ENCODE results near the gene SH3BGRL.

SH3BGRL gene

GRCh38 chrX:81259020-81259713 is 57.3 kb downstream of the SH3BGRL start:
- TF ChIP-seq MAX (IDR thresholded peaks at IDR 0.05; ENCODE audit: low read depth, low read length) = no peak
- no peak for TF ChIP-seq POLR2A (IDR thresholded peaks at IDR 0.05; ENCODE audit: extremely low read depth, insufficient read length)
- TF ChIP-seq MYC (IDR thresholded peaks at IDR 0.05; ENCODE audit: low read depth, low read length) = no peak
- TF ChIP-seq CTCF (IDR thresholded peaks at IDR 0.05; ENCODE audit: low read depth, low read length) = no peak
- H3K4me3 ChIP-seq (ENCODE audit: low read depth, low read length) = no peak overlapping the region
- DNase-seq (ENCODE audit: low read depth) = no peak

GRCh38 chrX:81259714-81260395 is 58.0 kb downstream of the SH3BGRL start:
- TF ChIP-seq POLR2A (IDR thresholded peaks at IDR 0.05; ENCODE audit: extremely low read depth, insufficient read length) (no peak), MAX (IDR thresholded peaks at IDR 0.05; ENCODE audit: low read depth, low read length) (no peak)
- H3K4me3 ChIP-seq (ENCODE audit: low read depth, low read length) = no peak overlapping the region
- DNase-seq (ENCODE audit: low read depth) = no peak

GRCh38 chrX:81261576-81261975 is 59.7 kb downstream of the SH3BGRL start:
- TF ChIP-seq CTCF (IDR thresholded peaks at IDR 0.05; ENCODE audit: low read depth, low read length) (no peak), MYC (IDR thresholded peaks at IDR 0.05; ENCODE audit: low read depth, low read length) (no peak), POLR2A (IDR thresholded peaks at IDR 0.05; ENCODE audit: extremely low read depth, insufficient read length) (no peak), MAX (IDR thresholded peaks at IDR 0.05; ENCODE audit: low read depth, low read length) (no peak)
- no peak for DNase-seq (ENCODE audit: low read depth)
- no peak overlapping the region for H3K4me3 ChIP-seq (ENCODE audit: low read depth, low read length)

GRCh38 chrX:81263059-81263458 is 61.2 kb downstream of the SH3BGRL start:
- H3K4me3 ChIP-seq (ENCODE audit: low read depth, low read length) = no peak overlapping the region
- no peak for DNase-seq (ENCODE audit: low read depth)
- TF ChIP-seq POLR2A (IDR thresholded peaks at IDR 0.05; ENCODE audit: extremely low read depth, insufficient read length) (no peak), CTCF (IDR thresholded peaks at IDR 0.05; ENCODE audit: low read depth, low read length) (no peak), MYC (IDR thresholded peaks at IDR 0.05; ENCODE audit: low read depth, low read length) (no peak), MAX (IDR thresholded peaks at IDR 0.05; ENCODE audit: low read depth, low read length) (no peak)

- no peak for DNase-seq (ENCODE audit: low read depth)
- TF ChIP-seq CTCF (IDR thresholded peaks at IDR 0.05; ENCODE audit: low read depth, low read length) (no peak), POLR2A (IDR thresholded peaks at IDR 0.05; ENCODE audit: extremely low read depth, insufficient read length) (no peak), MAX (IDR thresholded peaks at IDR 0.05; ENCODE audit: low read depth, low read length) (no peak), MYC (IDR thresholded peaks at IDR 0.05; ENCODE audit: low read depth, low read length) (no peak)
- H3K4me3 ChIP-seq (ENCODE audit: low read depth, low read length) = no peak overlapping the region
These were observed 76.7 kb downstream of the SH3BGRL start for GRCh38 chrX:81278616-81279015.

- H3K4me3 ChIP-seq (ENCODE audit: low read depth, low read length) = no peak overlapping the region
- DNase-seq (ENCODE audit: low read depth) = no peak
- TF ChIP-seq POLR2A (IDR thresholded peaks at IDR 0.05; ENCODE audit: extremely low read depth, insufficient read length) = no peak
- no peak for TF ChIP-seq MAX (IDR thresholded peaks at IDR 0.05; ENCODE audit: low read depth, low read length)
- TF ChIP-seq CTCF (IDR thresholded peaks at IDR 0.05; ENCODE audit: low read depth, low read length) = no peak
- no peak for TF ChIP-seq MYC (IDR thresholded peaks at IDR 0.05; ENCODE audit: low read depth, low read length)
These were observed 78.2 kb downstream of the SH3BGRL start for GRCh38 chrX:81280148-81280547.
